Trophoblast cell (in vitro differentiated cells and primary cell): ENCODE measurements around the gene TCTN3.

Experiments
- DNase-seq, 2 donors: peaks; one replicate each; pipeline ENCODE4 v3.0.0-alpha.2; 2016
- H2AFZ ChIP-seq: 2 replicates; pipeline ENCODE4 v1.6.1; 2013; ENCODE audit warnings: low read length, moderate library complexity, mild to moderate bottlenecking; ENCODE audit not compliant: insufficient read depth, poor library complexity
- H2AK5ac ChIP-seq: 2 replicates; pipeline ENCODE4 v1.6.1; 2013; ENCODE audit warnings: mild to moderate bottlenecking, low read length
- H2BK120ac ChIP-seq: 2 replicates; pipeline ENCODE4 v1.6.1; 2013; ENCODE audit warnings: low read length, mild to moderate bottlenecking, moderate library complexity; ENCODE audit not compliant: insufficient read depth, poor library complexity
- H2BK12ac ChIP-seq: 2 replicates; pipeline ENCODE4 v1.6.1; 2013; ENCODE audit warnings: mild to moderate bottlenecking, low read length, moderate library complexity
- H2BK5ac ChIP-seq: 2 replicates; pipeline ENCODE4 v1.6.1; 2013; ENCODE audit warnings: low read length, low read depth, moderate library complexity, mild to moderate bottlenecking; ENCODE audit not compliant: poor library complexity
- H3K14ac ChIP-seq: 2 replicates; pipeline ENCODE4 v1.6.1; 2013; ENCODE audit warnings: mild to moderate bottlenecking, low read length
- H3K18ac ChIP-seq: 2 replicates; pipeline ENCODE4 v1.6.1; 2013; ENCODE audit warnings: mild to moderate bottlenecking, low read length
- H3K23ac ChIP-seq: 2 replicates; pipeline ENCODE4 v1.6.1; 2013; ENCODE audit warnings: low read length
- H3K27ac ChIP-seq: 2 replicates; pipeline ENCODE4 v1.5.1; 2013; ENCODE audit warnings: low read depth, mild to moderate bottlenecking, inconsistent platforms, low read length, moderate library complexity
- H3K27me3 ChIP-seq: 2 replicates; pipeline ENCODE4 v1.6.1; 2013; ENCODE audit warnings: inconsistent platforms, mild to moderate bottlenecking, low read length, moderate library complexity; ENCODE audit not compliant: insufficient read depth
- H3K36me3 ChIP-seq, 2 experiments: 1 replicate in 1 of 2; 2 replicates in 1 of 2; pipeline ENCODE4 v1.6.1; 2013; ENCODE audit warnings: low read length in 2 of 2, mild to moderate bottlenecking in 2 of 2, moderate library complexity in 1 of 2; ENCODE audit not compliant: insufficient read depth in 2 of 2, control insufficient read depth in 1 of 2
- H3K4ac ChIP-seq: 2 replicates; pipeline ENCODE4 v1.6.1; 2013; ENCODE audit warnings: low read depth, mild to moderate bottlenecking, low read length, moderate library complexity
- H3K4me1 ChIP-seq, 2 experiments: 1 replicate in 1 of 2; 2 replicates in 1 of 2; pipeline ENCODE4 v1.6.1; 2013; ENCODE audit warnings: low read length in 2 of 2, mild to moderate bottlenecking in 2 of 2, moderate library complexity in 1 of 2; ENCODE audit not compliant: insufficient read depth in 2 of 2, control insufficient read depth in 1 of 2
- H3K4me2 ChIP-seq: 2 replicates; pipeline ENCODE4 v1.6.1; 2013; ENCODE audit warnings: inconsistent platforms, mild to moderate bottlenecking, low read length, moderate library complexity
- H3K4me3 ChIP-seq: 2 replicates; pipeline ENCODE4 v1.5.1; 2013; ENCODE audit warnings: mild to moderate bottlenecking, low read depth, low read length, inconsistent platforms
- H3K79me1 ChIP-seq: one replicate; pipeline ENCODE4 v1.6.1; 2013; ENCODE audit warnings: low read length
- H3K79me2 ChIP-seq: 2 replicates; pipeline ENCODE4 v1.6.1; 2013; ENCODE audit warnings: low read length, mild to moderate bottlenecking; ENCODE audit not compliant: control insufficient read depth, insufficient read depth, poor library complexity
- H3K9ac ChIP-seq: 2 replicates; pipeline ENCODE4 v1.6.1; 2013; ENCODE audit warnings: mild to moderate bottlenecking, low read length
- H3K9me3 ChIP-seq: 2 replicates; pipeline ENCODE4 v1.6.1; 2013; ENCODE audit warnings: low read depth, mild to moderate bottlenecking, control low read depth, inconsistent platforms, low read length; ENCODE audit not compliant: insufficient read depth
- H4K12ac ChIP-seq: 2 replicates; pipeline ENCODE4 v1.6.1; 2013; ENCODE audit warnings: low read depth, mild to moderate bottlenecking, low read length, moderate library complexity
- H4K8ac ChIP-seq: 2 replicates; pipeline ENCODE4 v1.6.1; 2013; ENCODE audit warnings: low read depth, mild to moderate bottlenecking, low read length, moderate library complexity
- H4K91ac ChIP-seq: one replicate; pipeline ENCODE4 v1.6.1; 2013; ENCODE audit warnings: low read depth, mild to moderate bottlenecking, low read length, moderate library complexity
- WGBS: extraction: QIAGEN DNeasy Blood & Tissue Kit; methylation state at CpG from one replicate; pipeline ENCODE4 v1.1.7; 2013; ENCODE audit warnings: missing lambda C conversion rate; ENCODE audit not compliant: insufficient read length, insufficient coverage; ENCODE audit errors: extremely low coverage; 5-methylcytosine and 5-hydroxymethylcytosine counted together

TCTN3 gene

GRCh38 chr10:95693071-95693667 is 558 bp downstream of the TCTN3 start:
- Histone ChIP-seq H3K4ac (peak overlapping the region; percentile 48), H3K18ac (peak overlapping the region; percentile 62), H4K12ac (no peak overlapping the region), H3K79me2 (peaks cover 3% of the 10 kb centered on the region), H3K27ac (no peak overlapping the region), H3K14ac (peak overlapping the region; percentile 45), H2AK5ac (no peak overlapping the region), H2BK120ac (peak overlapping the region; percentile 8), H3K36me3 (peaks cover 4 to 9% of the 10 kb centered on the region in 2 experiments), H3K9me3 (no peaks in the 10 kb centered on the region), H3K4me3 (peak overlapping the region; percentile 98), H2BK5ac (no peak overlapping the region), H3K27me3 (no peaks in the 10 kb centered on the region), H3K9ac (peak overlapping the region; percentile 92), H4K91ac (peak overlapping the region; percentile 59), H2BK12ac (no peak overlapping the region), H3K4me1 (peaks cover 3% of the 10 kb centered on the region in 2 experiments), H2AFZ (peak overlapping the region; percentile 91), H3K79me1 (peaks cover 5% of the 10 kb centered on the region), H3K4me2 (peak overlapping the region; percentile 77), H3K23ac (no peak overlapping the region), H4K8ac (peak overlapping the region; percentile 43)
- no CpG with 5 or more reads among the region's 15 CpGs for WGBS
- DNase-seq: no peak

- Histone ChIP-seq H3K36me3 (peaks cover 7 to 15% of the 10 kb centered on the region in 2 experiments), H4K12ac (no peak overlapping the region), H2AFZ (no peak overlapping the region), H3K4me2 (no peak overlapping the region), H3K4ac (no peak overlapping the region), H2BK5ac (no peak overlapping the region), H3K79me1 (peaks cover 5% of the 10 kb centered on the region), H3K4me3 (no peak overlapping the region), H2BK120ac (no peak overlapping the region), H3K9me3 (no peaks in the 10 kb centered on the region), H2AK5ac (no peak overlapping the region), H4K91ac (no peak overlapping the region), H3K18ac (no peak overlapping the region), H3K27ac (no peak overlapping the region), H3K27me3 (no peaks in the 10 kb centered on the region), H3K9ac (no peak overlapping the region), H3K14ac (no peak overlapping the region), H4K8ac (no peak overlapping the region), H3K79me2 (peaks cover 3% of the 10 kb centered on the region), H2BK12ac (no peak overlapping the region), H3K23ac (no peak overlapping the region), H3K4me1 (peaks cover 3% of the 10 kb centered on the region in 2 experiments)
- no CpG with 5 or more reads among the region's 2 CpGs for WGBS
- DNase-seq: no peak
These were observed 2.4 kb downstream of the TCTN3 start for GRCh38 chr10:95691281-95691680.

- no peaks in the 10 kb centered on the region for H3K9me3 ChIP-seq
- H3K36me3 ChIP-seq: peaks cover 10 to 20% of the 10 kb centered on the region in 2 experiments
- H3K18ac ChIP-seq: no peak overlapping the region
- H3K79me1 ChIP-seq: peaks cover 3% of the 10 kb centered on the region
- H2BK5ac ChIP-seq: no peak overlapping the region
- no peak overlapping the region for H3K4me2 ChIP-seq
- no CpG with 5 or more reads among the region's 2 CpGs for WGBS
- H2BK120ac ChIP-seq: no peak overlapping the region
- H3K4me1 ChIP-seq: peaks cover 3% of the 10 kb centered on the region in 2 experiments
- no peak overlapping the region for H3K4ac ChIP-seq
- no peak for DNase-seq
- peaks cover 3% of the 10 kb centered on the region for H3K79me2 ChIP-seq
- no peak overlapping the region for H4K12ac ChIP-seq
- no peak overlapping the region for H2AK5ac ChIP-seq
- no peak overlapping the region for H3K4me3 ChIP-seq
- H3K23ac ChIP-seq: no peak overlapping the region
- H4K8ac ChIP-seq: no peak overlapping the region
- no peak overlapping the region for H2BK12ac ChIP-seq
- H4K91ac ChIP-seq: no peak overlapping the region
- H3K9ac ChIP-seq: no peak overlapping the region
- no peaks in the 10 kb centered on the region for H3K27me3 ChIP-seq
- no peak overlapping the region for H3K14ac ChIP-seq
- H3K27ac ChIP-seq: no peak overlapping the region
- no peak overlapping the region for H2AFZ ChIP-seq
These were observed 5.1 kb downstream of the TCTN3 start for GRCh38 chr10:95688648-95689047.

GRCh38 chr10:95683966-95684365 is 9.8 kb downstream of the TCTN3 start:
- no peaks in the 10 kb centered on the region for H3K79me1 ChIP-seq
- H3K4me2 ChIP-seq: no peak overlapping the region
- H3K4ac ChIP-seq: no peak overlapping the region
- no peak overlapping the region for H2BK120ac ChIP-seq
- no peaks in the 10 kb centered on the region for H3K79me2 ChIP-seq
- H3K9me3 ChIP-seq: no peaks in the 10 kb centered on the region
- H4K91ac ChIP-seq: no peak overlapping the region
- H3K14ac ChIP-seq: no peak overlapping the region
- no peak overlapping the region for H2BK12ac ChIP-seq
- H2AFZ ChIP-seq: no peak overlapping the region
- H2AK5ac ChIP-seq: no peak overlapping the region
- no peak overlapping the region for H4K8ac ChIP-seq
- H3K9ac ChIP-seq: no peak overlapping the region
- H2BK5ac ChIP-seq: no peak overlapping the region
- H3K4me3 ChIP-seq: no peak overlapping the region
- DNase-seq: no peak
- H3K27me3 ChIP-seq: no peaks in the 10 kb centered on the region
- H3K23ac ChIP-seq: no peak overlapping the region
- no peaks in the 10 kb centered on the region for H3K4me1 ChIP-seq
- H3K27ac ChIP-seq: no peak overlapping the region
- H3K18ac ChIP-seq: no peak overlapping the region
- no peak overlapping the region for H4K12ac ChIP-seq
- peaks cover 18 to 25% of the 10 kb centered on the region in 2 experiments for H3K36me3 ChIP-seq
